GM12891 (cell line): Measurements from ENCODE around the gene ADAM17.
"Not testable (repeated sequence)": the region's sequence is repeated elsewhere in the genome, so short reads cannot be mapped to it uniquely, and the experiment has no call there.

Experiments
- POLR2A ChIP-seq: IDR thresholded peaks from 2 replicates; pipeline ENCODE4 v1.6.1; 2011; ENCODE audit warnings: low read depth, low read length, control low read depth
- POLR2AphosphoS5 ChIP-seq: IDR thresholded peaks from 2 replicates; pipeline ENCODE4 v1.6.1; 2011; ENCODE audit warnings: low read depth, low read length, control low read depth
- POU2F2 ChIP-seq: IDR thresholded peaks from 2 replicates; pipeline ENCODE4 v1.6.1; 2011; ENCODE audit warnings: low read depth, mild to moderate bottlenecking, control low read depth, low read length, moderate library complexity
- SPI1 ChIP-seq: IDR thresholded peaks from 2 replicates; pipeline ENCODE4 v1.6.1; 2011; ENCODE audit warnings: low read depth, low read length, control low read depth
- TAF1 ChIP-seq: IDR thresholded peaks from 2 replicates; pipeline ENCODE4 v1.6.1; 2011; ENCODE audit warnings: low read depth, low read length, control low read depth

- TF ChIP-seq POLR2AphosphoS5, POLR2A, POU2F2, TAF1: not testable (repeated sequence)
- peak; percentile 78 for TF ChIP-seq SPI1
Measured at GRCh38 chr2:9550859-9551391, 4.7 kb downstream of the ADAM17 start.
